Erythroblast (primary cell): ENCODE results near the gene TNFSF13B.

Experiments used
- DNase-seq, 2 experiments: peaks; one replicate each; lab custom pipeline; 2025; lab: John Stamatoyannopoulos, UW
- GATA1 ChIP-seq: IDR thresholded peaks from 2 replicates; pipeline ENCODE4 v1.6.1; 2011; ENCODE audit warnings: low read depth, mild to moderate bottlenecking, control low read depth, low read length, moderate library complexity
- POLR2A ChIP-seq: IDR thresholded peaks from 2 replicates; pipeline ENCODE4 v1.6.1; 2011; ENCODE audit warnings: mild to moderate bottlenecking, low read length

TNFSF13B gene

GRCh38 chr13:108346376-108346775, 76.9 kb downstream of the TNFSF13B start:
- DNase-seq = no peak
- no peak for TF ChIP-seq GATA1
- no peak for TF ChIP-seq POLR2A

GRCh38 chr13:108349269-108349668, 79.8 kb downstream of the TNFSF13B start:
- TF ChIP-seq POLR2A = no peak
- no peak for TF ChIP-seq GATA1
- no peak for DNase-seq

- TF ChIP-seq GATA1 = no peak
- TF ChIP-seq POLR2A = no peak
These were observed 81.1 kb downstream of the TNFSF13B start for GRCh38 chr13:108350579-108350978.

GRCh38 chr13:108352599-108352998, 83.1 kb downstream of the TNFSF13B start:
- no peak for TF ChIP-seq GATA1
- TF ChIP-seq POLR2A = no peak
- DNase-seq = no peak

More at GRCh38 chr13:108350579-108350978, 81.1 kb downstream of the TNFSF13B start:
- no peak for DNase-seq

- no peak for TF ChIP-seq GATA1
- TF ChIP-seq POLR2A = no peak
- DNase-seq = no peak
These were observed 87.7 kb downstream of the TNFSF13B start for GRCh38 chr13:108357228-108357627.
